Fibroblast of pulmonary artery (primary cell): ENCODE measurements around the gene ZRANB1.

Experiments used
- DNase-seq: peaks from one replicate; pipeline ENCODE4 v3.0.0-alpha.2; 2010; ENCODE audit warnings: low read depth
- H3K4me3 ChIP-seq: replicated peaks from 2 replicates; pipeline ENCODE4 v1.5.1; 2011; ENCODE audit warnings: low read depth, mild to moderate bottlenecking, control low read depth, low read length, moderate library complexity
- CTCF ChIP-seq: IDR thresholded peaks from 2 replicates; pipeline ENCODE4 v1.5.1; 2011; ENCODE audit warnings: mild to moderate bottlenecking, control low read depth, low read length, inconsistent platforms; ENCODE audit errors: missing control alignments

The ZRANB1 gene

GRCh38 chr10:125029584-125030242, 87.8 kb downstream of the ZRANB1 start:
- TF ChIP-seq CTCF = no peak
- no peak overlapping the region for H3K4me3 ChIP-seq
- DNase-seq = no peak

GRCh38 chr10:125030567-125031197, 88.8 kb downstream of the ZRANB1 start:
- no peak for DNase-seq
- no peak for TF ChIP-seq CTCF
- no peak overlapping the region for H3K4me3 ChIP-seq

GRCh38 chr10:125032474-125033020, 90.6 kb downstream of the ZRANB1 start:
- no peak for DNase-seq
- no peak overlapping the region for H3K4me3 ChIP-seq
- TF ChIP-seq CTCF = no peak

GRCh38 chr10:125033146-125033924, 91.4 kb downstream of the ZRANB1 start:
- no peak for TF ChIP-seq CTCF
- no peak for DNase-seq
- no peak overlapping the region for H3K4me3 ChIP-seq

- no peak overlapping the region for H3K4me3 ChIP-seq
- TF ChIP-seq CTCF = no peak
- no peak for DNase-seq
These were observed 92.8 kb downstream of the ZRANB1 start for GRCh38 chr10:125034675-125035074.

GRCh38 chr10:125035136-125035535, 93.2 kb downstream of the ZRANB1 start:
- DNase-seq = peak; percentile 92
- TF ChIP-seq CTCF = no peak
- H3K4me3 ChIP-seq = peak overlapping the region; percentile 24
